ENCODE results near the gene CAMK2A.

DNA sequence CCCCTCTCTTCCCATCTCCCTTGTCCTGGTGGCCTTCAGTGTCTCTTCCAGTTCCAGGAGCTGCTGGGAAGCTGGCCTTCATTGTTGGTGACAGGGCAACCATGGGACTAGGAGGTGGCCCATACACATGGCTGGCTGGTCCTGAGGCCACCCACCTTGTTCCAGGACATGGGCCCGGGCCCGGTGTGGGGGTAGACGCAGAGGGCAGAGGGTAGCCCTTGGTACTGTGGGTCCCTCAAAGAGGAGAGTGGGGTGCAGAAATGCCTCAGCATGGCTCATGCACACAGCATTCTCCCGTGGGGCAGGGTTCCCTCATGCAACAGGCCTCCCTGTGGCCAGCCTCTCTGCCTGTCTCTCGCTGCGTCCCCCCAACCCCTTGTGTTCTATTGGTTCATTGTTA lies 78.9 kb downstream of the CAMK2A start:
- TF ChIP-seq, protein P1, sequence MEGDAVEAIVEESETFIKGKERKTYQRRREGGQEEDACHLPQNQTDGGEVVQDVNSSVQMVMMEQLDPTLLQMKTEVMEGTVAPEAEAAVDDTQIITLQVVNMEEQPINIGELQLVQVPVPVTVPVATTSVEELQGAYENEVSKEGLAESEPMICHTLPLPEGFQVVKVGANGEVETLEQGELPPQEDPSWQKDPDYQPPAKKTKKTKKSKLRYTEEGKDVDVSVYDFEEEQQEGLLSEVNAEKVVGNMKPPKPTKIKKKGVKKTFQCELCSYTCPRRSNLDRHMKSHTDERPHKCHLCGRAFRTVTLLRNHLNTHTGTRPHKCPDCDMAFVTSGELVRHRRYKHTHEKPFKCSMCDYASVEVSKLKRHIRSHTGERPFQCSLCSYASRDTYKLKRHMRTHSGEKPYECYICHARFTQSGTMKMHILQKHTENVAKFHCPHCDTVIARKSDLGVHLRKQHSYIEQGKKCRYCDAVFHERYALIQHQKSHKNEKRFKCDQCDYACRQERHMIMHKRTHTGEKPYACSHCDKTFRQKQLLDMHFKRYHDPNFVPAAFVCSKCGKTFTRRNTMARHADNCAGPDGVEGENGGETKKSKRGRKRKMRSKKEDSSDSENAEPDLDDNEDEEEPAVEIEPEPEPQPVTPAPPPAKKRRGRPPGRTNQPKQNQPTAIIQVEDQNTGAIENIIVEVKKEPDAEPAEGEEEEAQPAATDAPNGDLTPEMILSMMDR (IDR thresholded peaks at IDR 0.05; ENCODE audit: insufficient read depth, low read depth, low read length) = no peak
- TF ChIP-seq EZH2 (IDR thresholded peaks at IDR 0.05; ENCODE audit: insufficient read depth, low read length) = no peak
